GM18867 (cell line): Measurements from ENCODE around the gene ACKR2.
"Not testable (repeated sequence)": the region's sequence is repeated elsewhere in the genome, so short reads cannot be mapped to it uniquely, and the experiment has no call there.

Source experiments
- ATAC-seq: cut with Tn5 transposase; IDR thresholded peaks from one replicate; pipeline ENCODE4 v1.9.1; 2021; ENCODE audit warnings: mild to moderate bottlenecking, moderate library complexity; ENCODE audit not compliant: unreplicated experiment

Gene ACKR2

DNA sequence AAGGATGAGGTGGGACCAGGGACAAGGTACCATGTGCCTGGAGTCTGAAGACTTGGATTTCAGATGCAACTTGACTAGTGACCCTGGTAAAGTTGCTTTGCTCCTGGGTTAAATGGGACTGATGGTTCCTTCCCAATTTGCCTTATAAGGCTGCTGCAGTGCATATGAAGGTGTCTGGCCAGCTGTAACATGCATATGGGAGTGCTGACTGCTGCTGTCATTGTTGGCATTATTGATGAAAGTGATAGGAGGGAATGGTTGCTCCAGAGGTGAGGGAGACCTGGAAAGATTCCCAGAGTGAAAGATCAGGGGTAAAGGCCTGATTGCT lies 45.9 kb downstream of the ACKR2 start:
- no peak for ATAC-seq

DNA sequence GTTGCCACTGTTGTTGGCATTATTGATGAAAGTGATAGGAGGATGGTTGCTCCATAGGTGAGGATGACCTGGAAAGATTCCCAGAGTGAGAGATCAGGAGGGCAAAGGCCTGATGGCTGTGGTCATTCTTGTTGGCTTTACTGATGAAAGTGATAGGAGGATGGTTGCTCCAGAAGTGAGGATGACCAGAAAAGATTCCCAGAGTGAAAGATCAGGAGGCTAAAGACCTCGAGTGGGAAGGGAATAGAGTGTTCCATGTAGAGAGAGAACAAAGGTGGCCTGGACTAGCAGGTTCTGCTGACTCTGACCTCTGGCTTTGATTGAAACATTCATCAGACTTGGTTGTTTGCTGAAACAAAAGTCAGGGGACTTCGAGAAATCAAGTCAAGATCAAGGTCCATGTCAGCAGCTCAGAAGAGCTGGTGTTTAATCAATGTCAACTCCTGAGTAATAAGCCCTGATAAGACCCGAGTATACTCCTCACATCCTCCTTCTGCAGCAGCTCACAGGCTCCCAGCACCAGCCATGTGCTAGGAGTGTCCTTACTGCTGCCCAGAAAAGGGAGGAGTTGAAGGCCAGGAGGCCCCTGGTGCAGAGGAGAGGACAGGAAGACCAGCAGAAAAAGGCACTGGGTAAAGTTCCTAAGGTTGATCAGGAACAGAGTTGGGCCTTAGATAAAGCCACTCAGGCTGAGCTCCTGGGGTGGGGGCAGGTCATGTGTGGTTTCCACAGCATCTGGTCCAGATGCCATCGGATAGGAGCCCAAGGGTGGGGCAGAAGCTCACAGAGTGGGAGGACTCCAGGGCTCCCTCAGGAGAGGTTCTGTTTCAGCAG lies 46.5 kb downstream of the ACKR2 start:
- no peak for ATAC-seq

DNA sequence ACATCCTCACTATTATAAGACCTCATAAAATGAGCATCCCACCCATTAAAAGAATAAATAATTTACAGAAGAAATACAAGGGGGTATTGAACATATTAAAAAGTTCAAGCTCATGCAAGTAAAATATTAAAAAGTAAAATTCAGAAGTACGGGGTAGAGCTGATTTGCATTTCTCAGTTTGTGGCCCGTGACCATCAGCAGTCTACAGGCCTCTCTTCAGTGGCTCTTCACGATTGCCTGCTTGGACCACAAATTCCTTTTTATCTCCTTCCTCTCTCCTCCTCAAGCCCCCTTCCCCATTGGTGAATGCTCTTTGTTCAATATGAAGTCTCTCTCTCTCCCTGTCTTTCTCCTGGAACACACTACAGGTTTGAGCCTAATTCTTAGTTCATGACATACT lies 47.3 kb downstream of the ACKR2 start:
- ATAC-seq = no peak

DNA sequence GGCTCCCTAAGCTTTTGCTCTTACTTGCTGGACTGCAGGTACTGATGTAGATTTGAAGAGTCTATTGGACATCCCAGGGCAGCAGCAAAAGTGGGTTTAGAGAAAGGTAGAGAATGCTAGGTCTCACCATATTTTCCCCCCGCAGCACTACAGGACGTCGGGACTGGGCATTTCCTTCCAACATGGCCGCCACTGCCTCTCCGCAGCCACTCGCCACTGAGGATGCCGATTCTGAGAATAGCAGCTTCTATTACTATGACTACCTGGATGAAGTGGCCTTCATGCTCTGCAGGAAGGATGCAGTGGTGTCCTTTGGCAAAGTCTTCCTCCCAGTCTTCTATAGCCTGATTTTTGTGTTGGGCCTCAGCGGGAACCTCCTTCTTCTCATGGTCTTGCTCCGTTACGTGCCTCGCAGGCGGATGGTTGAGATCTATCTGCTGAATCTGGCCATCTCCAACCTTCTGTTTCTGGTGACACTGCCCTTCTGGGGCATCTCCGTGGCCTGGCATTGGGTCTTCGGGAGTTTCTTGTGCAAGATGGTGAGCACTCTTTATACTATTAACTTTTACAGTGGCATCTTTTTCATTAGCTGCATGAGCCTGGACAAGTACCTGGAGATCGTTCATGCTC lies 55.2 kb downstream of the ACKR2 start:
- ATAC-seq = no peak

DNA sequence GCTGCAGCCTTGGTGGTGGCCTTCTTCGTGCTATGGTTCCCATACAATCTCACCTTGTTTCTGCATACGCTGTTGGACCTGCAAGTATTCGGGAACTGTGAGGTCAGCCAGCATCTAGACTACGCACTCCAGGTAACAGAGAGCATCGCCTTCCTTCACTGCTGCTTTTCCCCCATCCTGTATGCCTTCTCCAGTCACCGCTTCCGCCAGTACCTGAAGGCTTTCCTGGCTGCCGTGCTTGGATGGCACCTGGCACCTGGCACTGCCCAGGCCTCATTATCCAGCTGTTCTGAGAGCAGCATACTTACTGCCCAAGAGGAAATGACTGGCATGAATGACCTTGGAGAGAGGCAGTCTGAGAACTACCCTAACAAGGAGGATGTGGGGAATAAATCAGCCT lies 56.0 kb downstream of the ACKR2 start:
- no peak for ATAC-seq

DNA sequence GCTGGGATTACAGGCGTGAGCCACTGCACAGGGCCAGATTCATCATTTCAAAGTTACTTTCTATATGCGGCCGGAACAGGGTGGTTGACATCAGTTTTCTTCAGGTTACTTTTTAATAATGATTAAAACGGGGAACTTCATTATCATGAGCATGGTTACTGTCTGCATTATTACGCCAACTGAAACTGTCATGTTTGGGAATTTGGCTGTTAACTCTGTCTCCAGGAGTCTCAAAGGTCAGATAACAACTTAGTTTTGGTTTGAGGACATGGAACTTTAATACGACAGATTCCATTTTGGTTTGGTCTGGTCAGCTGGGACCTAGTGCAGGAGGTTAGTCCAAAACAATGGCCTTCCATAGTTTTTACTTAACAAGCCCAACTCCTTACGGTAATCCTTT lies 57.9 kb downstream of the ACKR2 start:
- no peak for ATAC-seq

DNA sequence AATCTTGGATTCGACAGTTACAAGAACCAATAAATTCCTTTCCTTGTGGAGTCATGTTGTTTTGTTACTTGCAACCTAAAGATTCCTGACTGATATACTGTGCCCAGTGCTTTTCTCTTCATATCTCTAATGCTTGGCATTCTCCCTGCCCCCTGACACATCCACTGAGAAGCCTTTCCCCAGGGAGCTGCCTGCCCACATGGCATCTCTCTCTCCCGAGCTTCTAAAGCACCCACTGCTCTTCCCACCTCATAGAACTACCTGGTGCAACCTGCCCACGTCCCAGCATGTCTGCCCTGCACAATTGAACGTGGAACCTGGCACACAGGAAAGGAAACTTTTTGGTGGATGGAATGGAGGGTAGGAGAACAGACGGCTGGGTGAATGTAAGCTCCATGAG lies 59.6 kb downstream of the ACKR2 start:
- ATAC-seq = no peak

DNA sequence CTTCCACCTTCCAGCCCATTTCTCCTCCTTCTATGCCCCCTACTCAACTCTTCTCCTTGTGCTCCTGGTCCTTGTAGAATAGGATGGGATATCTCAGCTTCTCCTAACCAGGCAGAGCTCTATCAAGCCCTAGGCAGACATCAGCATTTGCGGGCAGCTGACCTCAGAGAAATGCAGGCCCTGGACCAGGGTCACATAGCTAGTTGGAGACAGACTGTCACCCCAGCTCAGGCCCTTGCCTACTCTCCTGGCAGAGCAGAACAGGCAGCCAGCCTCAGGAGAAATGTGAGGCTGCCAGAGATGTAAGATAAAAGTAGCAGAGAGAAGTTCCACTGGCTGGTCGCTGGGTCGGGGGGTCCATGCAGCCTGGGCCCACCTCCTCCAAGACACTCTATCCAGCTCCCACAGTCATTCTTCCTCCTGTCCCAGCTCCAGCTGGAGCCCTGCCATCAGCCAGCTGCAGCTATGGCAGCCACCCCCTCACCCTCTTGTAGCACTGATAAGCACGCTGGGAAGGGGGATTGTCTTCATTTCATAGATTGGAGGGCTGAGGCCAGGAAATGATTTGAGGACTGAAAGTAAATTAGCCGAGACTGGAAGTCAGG lies 62.4 kb downstream of the ACKR2 start:
- ATAC-seq = no peak

DNA sequence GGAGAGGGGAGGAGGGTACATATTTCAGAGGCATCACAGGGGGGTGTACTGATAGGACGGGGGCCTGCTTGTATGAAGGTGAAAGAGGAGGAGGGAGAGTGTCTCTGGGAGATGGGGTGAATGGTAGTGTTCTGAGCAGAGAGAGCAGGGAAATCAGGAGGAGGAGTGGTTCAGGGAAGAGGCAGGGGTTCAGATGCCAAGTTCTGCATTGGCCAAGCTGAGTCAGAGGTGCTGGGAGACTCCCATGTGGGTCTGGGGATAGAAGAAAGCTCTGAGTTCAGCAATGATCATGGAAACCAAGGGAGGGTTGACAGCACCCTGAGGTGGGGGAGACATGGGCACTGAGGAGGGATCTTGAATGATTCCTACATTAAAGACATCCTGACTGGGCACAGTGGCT lies 63.5 kb downstream of the ACKR2 start:
- ATAC-seq = no peak

DNA sequence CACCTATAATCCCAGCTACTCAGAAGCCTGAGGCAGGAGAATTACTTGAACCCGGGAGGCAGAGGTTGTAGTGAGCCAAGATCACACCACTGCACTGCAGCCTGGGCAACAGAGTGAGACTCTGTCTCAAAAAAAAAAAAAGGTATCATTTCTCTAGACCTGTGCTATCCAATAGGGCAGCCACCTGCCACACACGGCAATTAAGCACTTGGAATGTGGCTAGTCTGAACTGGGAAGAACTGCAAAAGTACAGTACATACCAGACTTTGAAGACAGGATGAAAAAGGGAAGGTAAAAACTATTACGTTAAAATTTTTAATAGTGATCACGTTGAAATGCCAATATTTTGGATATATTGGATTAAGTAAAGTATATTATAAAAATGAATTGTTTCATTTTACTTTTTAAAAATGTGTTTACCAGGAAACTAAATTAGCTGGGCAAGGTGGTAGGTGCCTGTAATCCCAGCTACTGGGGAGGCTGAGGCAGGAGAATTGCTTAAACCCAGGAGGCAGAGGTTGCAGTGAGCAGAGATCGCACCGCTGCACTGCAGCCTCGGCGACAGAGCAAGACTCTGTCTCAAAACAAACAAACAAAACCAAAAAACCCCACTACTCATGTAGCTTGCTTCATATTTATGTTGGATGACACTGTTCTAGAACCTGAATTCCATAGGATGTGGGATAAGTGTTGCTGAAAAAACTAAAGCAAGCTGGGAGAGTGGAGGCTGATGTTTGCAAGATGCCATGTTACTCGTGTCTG lies 64.2 kb downstream of the ACKR2 start:
- ATAC-seq = no peak

DNA sequence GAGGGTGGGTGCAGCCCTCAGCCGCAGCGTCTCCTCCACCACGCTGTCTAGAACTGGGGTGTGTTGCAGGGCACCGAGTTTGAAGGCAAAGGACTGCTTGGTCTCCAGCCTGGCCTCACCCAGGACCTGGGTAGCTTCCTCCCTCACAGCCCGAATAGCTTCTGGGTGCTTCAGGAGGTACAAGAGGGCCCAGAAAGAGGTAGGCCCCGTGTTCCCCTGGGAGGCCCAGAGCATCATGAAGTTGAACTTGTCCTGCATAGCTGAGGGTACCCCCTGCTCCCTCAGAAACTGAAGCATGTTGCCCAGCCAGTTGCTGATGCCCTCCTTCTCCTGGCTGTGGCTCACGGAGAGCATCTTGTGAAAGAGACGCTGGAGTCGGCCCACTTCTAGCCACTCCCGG lies 65.5 kb downstream of the ACKR2 start:
- no peak for ATAC-seq

DNA sequence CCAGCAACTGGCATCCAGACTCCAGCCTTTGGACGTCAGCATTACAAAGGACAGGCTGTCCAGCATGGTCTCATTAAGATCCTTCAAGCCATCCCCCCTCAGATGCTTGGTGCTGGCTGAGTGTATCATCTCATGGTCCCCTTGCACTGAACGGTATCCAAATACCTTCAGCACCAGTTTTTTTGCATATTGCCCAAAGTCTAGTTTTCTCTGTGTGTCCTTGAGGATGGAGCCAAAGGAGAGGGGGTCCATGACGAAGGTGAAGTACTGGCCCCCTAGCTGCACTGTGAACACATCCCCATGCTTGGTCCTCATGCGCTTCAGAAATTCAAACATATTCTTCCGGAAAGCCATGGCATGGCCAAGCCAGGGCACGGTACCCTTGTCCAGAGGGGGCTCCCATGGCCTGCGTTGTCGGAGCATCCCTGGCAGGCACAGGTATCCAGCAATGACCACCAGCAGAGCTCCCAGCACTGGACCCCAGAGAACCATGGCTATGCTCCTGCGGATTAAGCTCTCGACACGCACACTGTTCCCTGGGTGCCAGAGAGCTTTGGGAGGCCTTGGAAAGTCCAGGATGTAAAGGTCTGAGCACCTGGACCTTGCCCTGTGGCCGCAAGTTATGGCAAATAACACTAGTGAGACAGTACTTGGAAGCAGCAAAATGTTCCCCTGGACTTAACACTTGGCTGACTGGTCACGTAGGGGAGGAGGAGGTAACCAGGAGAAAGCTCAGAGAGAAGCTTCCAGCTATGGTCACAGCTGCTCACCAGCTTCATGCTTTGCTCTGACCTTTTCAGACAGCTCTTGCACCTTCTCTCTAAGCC lies 66.3 kb downstream of the ACKR2 start, which contains the start of gene CYP8B1:
CYP8B1 (minus strand) TSS at position 555 of the 827 bp plus-strand sequence; CDS start at position 492, 63 bp downstream.
- ATAC-seq = no peak

DNA sequence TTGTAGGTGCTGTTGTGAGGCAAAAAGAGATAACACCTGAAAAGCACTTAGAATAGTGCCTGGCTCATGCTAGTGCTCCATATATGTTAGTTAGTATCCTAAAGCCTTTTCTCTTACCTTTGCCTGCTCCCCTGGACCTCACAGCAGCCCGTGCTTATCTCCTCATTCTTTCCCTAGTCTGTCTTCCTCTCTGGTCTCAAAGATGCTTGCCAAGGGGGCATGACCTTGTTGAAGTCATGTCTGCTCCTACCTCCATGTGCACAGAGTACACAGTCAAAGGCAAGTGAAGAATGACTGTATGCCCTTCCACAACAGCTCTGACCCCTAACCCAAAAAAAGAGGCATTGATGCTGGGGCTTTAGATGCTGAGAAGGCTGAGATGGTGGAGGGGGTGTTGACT lies 67.2 kb downstream of the ACKR2 start:
- no peak for ATAC-seq

DNA sequence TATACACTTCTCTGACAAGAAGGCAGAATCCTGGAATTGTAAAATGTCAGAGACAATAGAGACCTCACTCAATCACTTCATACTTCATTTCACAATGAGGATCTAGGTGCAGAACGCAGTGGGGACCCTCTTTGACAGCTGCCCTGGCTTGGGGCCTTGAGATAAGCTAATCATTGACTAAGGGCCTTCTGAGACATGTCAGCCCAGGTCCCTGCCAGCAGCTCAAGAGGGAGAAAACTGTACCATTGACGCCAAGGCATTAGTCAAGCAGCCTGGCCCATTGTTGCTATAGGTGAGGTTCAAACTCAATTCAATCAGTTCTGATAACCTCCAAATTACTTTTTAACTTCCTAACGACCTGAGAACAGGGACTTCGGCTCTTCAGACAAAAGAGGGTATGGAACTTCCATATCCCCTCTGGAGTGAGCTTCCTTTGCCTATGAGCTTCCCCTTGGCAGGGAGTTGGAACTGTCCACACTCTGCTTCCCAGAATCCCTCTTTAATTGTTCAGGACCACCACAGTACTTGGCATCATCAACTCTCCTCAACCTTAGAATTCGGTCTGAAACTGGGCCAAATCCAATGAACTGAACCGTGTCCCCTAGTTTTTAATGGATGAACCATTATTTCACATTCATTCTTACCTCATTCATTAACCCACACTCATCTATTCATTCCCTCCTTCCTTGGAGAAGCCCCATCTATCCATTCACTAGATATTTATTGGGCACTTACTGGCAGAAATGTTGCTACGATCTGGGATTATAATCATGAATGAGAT lies 67.9 kb downstream of the ACKR2 start:
- ATAC-seq = no peak

DNA sequence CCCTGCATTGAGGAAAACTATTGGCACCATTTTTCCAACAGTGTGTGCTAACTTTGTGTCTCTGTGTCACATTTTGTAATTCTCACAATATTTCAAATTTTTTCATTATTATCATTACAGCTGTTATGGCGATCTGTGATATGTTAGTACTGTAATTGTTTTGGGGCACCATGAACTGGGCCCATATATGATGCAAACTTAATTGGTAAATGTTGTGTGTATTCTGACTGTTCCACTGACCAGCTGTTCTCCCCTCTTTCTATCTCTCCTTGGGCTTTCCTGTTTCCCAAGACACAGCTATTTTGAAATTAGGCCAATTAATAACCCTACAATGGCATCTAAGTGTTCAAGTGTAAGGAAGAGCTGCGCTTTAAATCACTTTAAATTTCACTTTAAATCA lies 68.6 kb downstream of the ACKR2 start:
- ATAC-seq = no peak

DNA sequence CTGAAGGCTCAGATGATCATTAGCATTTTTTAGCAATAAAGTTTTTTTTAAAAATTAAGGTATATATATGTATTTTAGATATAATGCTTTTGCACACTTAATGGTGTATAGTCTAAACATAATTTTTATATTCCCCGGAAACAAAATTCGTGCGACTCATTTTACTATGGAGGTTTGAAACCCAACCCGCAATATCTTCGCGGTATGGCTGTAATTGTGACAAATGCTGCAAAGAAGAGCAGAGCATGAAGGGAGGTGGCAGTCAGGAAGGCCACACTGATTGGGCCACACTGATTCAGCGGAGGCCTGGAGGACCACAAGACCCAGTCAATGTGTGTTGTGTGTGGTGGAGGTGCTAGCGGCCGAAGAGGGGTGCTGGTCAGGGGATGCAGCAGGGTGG lies 70.9 kb downstream of the ACKR2 start:
- ATAC-seq = no peak

DNA sequence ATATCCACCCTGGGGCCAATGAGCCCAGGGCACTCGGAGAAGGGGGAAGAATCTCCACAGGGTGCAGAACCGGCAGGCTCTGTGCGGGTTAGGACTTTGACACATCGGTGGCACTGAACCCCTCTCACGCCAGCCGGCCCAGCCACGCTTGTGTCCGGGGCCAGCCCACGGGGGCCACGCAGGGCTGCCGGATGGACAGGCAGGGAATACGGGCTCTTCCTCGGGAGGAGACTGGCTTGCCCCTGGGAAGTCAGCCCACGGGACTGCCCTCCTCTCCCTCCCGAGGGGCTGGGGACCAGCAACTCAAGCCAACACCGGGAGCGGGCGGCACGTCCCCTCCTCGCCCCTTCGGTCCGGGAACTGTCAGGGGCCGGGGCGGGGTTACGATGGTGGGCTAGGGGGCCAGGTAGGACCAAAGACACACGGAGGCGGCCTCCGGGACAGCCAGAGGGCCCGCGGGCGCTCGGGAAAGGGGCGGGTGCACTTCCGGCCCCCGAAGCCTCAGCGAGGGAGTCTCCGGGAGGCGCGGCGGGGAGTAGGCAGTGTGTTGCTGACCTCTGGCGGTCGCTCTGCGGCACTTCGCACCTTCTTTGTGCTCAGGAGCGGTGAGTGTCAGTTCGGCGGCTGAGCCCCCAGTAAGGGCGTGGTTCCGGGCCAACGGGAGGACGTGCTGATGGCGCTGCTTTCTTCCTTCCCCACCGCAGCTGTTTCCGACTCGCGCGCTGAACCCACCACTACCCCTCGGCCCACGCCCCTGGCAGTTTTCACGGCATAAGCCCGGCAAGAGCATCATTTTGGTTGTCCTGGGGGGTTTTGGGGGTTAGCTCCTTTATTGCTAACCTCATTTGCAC lies 71.6 kb downstream of the ACKR2 start:
- peak; percentile 98 for ATAC-seq

DNA sequence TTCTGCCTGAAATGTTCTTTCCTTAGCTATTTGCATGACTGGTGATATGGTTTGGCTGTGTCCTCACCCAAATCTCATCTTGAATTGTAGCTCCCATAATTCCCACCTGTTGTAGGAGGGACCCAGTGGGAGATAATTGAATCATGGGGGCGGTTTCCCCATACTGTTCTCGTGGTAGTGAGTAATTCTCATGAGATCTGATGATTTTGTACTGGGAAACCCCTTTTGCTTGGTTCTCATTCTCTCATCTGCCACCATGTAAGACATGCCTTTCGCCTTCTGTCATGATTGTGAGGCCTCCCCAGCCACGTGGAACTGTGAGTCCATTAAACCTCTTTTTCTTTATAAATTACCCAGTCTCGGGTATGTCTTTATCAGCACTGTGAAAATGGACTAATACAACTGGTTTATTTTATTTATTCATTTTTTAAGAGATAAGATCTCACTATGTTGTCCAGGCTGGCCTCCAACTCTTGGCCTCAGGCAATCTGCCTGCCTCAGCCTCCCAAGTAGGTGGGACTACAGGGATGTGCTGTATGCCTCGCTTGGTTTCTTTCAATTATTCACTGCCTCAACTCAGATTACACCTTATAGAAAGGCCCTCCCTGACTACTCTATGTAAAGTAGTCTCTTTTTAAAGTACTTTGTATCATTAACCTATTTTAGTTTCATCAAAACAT lies 74.1 kb downstream of the ACKR2 start:
- not testable (repeated sequence) for ATAC-seq
